Tibial nerve (tissue), 4 donors: ENCODE data around the gene SGO2.
"Not testable (repeated sequence)": the region's sequence is repeated elsewhere in the genome, so short reads cannot be mapped to it uniquely, and the experiment has no call there.

Experiments
- EP300 ChIP-seq, 2 donors: sonication (generic); formaldehyde crosslinking; IDR thresholded peaks; one replicate each; pipeline ENCODE4 v1.6.1; 2017; ENCODE audit warnings: antibody characterized with exemption in 2 of 2, mild to moderate bottlenecking in 1 of 2
- TF ChIP-seq, protein P1 (sequence below), 5 experiments: fragments of 200-600 bp in 3 of 5; fragments of 450-650 bp in 2 of 5; sonication (generic) in 3 of 5; IDR thresholded peaks; one replicate each; pipeline ENCODE4 v1.5.1; 2016 to 2019; ENCODE audit warnings: antibody characterized with exemption in 5 of 5, mild to moderate bottlenecking in 3 of 5, moderate library complexity in 2 of 5

DNA sequence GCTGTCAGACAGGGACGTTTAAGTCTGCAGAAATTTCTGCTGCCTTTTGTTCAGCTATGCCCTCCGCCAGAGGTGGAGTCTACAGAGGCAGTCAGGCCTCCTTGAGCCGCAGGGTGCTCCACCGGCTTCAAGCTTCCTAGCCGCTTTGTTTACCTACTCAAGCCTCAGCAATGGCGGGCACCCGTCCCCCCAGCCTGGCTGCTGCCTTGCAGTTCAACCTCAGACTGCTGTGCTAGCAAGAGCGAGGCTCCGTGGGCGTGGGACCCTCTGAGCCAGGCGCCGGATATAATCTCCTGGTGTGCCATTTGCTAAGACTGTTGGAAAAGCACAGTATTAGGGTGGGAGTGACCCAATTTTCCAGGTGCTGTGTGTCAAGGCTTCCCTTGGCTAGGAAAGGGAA, 40.6 kb downstream of the SGO2 start:
- TF ChIP-seq EP300 (IDR thresholded peaks at IDR 0.05), result not testable (repeated sequence)
- TF ChIP-seq, protein P1, sequence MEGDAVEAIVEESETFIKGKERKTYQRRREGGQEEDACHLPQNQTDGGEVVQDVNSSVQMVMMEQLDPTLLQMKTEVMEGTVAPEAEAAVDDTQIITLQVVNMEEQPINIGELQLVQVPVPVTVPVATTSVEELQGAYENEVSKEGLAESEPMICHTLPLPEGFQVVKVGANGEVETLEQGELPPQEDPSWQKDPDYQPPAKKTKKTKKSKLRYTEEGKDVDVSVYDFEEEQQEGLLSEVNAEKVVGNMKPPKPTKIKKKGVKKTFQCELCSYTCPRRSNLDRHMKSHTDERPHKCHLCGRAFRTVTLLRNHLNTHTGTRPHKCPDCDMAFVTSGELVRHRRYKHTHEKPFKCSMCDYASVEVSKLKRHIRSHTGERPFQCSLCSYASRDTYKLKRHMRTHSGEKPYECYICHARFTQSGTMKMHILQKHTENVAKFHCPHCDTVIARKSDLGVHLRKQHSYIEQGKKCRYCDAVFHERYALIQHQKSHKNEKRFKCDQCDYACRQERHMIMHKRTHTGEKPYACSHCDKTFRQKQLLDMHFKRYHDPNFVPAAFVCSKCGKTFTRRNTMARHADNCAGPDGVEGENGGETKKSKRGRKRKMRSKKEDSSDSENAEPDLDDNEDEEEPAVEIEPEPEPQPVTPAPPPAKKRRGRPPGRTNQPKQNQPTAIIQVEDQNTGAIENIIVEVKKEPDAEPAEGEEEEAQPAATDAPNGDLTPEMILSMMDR (IDR thresholded peaks at IDR 0.05), result not testable (repeated sequence)
